GM21423 (cell line): ENCODE data around the gene NELL2.
"Not testable (repeated sequence)": the region's sequence is repeated elsewhere in the genome, so short reads cannot be mapped to it uniquely, and the experiment has no call there.

ENCODE experiments used
- ATAC-seq: cut with Tn5 transposase; IDR thresholded peaks from one replicate; pipeline ENCODE4 v1.9.1; 2021; ENCODE audit warnings: mild to moderate bottlenecking, moderate library complexity; ENCODE audit not compliant: unreplicated experiment

The NELL2 gene

GRCh38 chr12:44697511-44697910 is 178.6 kb downstream of the NELL2 start:
- ATAC-seq = no peak

GRCh38 chr12:44696542-44696941 is 179.6 kb downstream of the NELL2 start:
- no peak for ATAC-seq

GRCh38 chr12:44694017-44694416 is 182.1 kb downstream of the NELL2 start:
- ATAC-seq = no peak

- ATAC-seq = no peak
Measured at GRCh38 chr12:44689587-44689986, 186.5 kb downstream of the NELL2 start.

- ATAC-seq = not testable (repeated sequence)
Measured at GRCh38 chr12:44686821-44687432, 189.2 kb downstream of the NELL2 start.

GRCh38 chr12:44677724-44678123 is 198.4 kb downstream of the NELL2 start:
- ATAC-seq = no peak

- ATAC-seq = no peak
Measured at GRCh38 chr12:44674875-44675274, 201.2 kb downstream of the NELL2 start.

GRCh38 chr12:44673811-44674210 is 202.3 kb downstream of the NELL2 start:
- no peak for ATAC-seq

- ATAC-seq = no peak
Measured at GRCh38 chr12:44672042-44672441, 204.1 kb downstream of the NELL2 start.

- ATAC-seq = no peak
Measured at GRCh38 chr12:44668443-44668842, 207.7 kb downstream of the NELL2 start.

GRCh38 chr12:44667461-44667860 is 208.7 kb downstream of the NELL2 start:
- ATAC-seq = no peak

GRCh38 chr12:44663291-44663690 is 212.8 kb downstream of the NELL2 start:
- ATAC-seq = no peak

- ATAC-seq = no peak
Measured at GRCh38 chr12:44655846-44656245, 220.3 kb downstream of the NELL2 start.

- ATAC-seq = no peak
Measured at GRCh38 chr12:44654646-44655639, 221.2 kb downstream of the NELL2 start.

GRCh38 chr12:44653861-44654527 is 222.1 kb downstream of the NELL2 start:
- ATAC-seq = no peak

- no peak for ATAC-seq
Measured at GRCh38 chr12:44649693-44650092, 226.4 kb downstream of the NELL2 start.

GRCh38 chr12:44647917-44648690 is 228.0 kb downstream of the NELL2 start:
- no peak for ATAC-seq

GRCh38 chr12:44640427-44641190 is 235.5 kb downstream of the NELL2 start:
- ATAC-seq = no peak

GRCh38 chr12:44637875-44638274 is 238.2 kb downstream of the NELL2 start:
- ATAC-seq = no peak

GRCh38 chr12:44628180-44628579 is 247.9 kb downstream of the NELL2 start:
- no peak for ATAC-seq
